T1000 (cell line): Measurements from ENCODE around the gene RNF44.
"Not testable (repeated sequence)": the region's sequence is repeated elsewhere in the genome, so short reads cannot be mapped to it uniquely, and the experiment has no call there.

Experiments
- DNase-seq: peaks from one replicate; lab custom pipeline; 2025; ENCODE audit warnings: mixed read lengths; lab: John Stamatoyannopoulos, UW

Gene RNF44

DNA sequence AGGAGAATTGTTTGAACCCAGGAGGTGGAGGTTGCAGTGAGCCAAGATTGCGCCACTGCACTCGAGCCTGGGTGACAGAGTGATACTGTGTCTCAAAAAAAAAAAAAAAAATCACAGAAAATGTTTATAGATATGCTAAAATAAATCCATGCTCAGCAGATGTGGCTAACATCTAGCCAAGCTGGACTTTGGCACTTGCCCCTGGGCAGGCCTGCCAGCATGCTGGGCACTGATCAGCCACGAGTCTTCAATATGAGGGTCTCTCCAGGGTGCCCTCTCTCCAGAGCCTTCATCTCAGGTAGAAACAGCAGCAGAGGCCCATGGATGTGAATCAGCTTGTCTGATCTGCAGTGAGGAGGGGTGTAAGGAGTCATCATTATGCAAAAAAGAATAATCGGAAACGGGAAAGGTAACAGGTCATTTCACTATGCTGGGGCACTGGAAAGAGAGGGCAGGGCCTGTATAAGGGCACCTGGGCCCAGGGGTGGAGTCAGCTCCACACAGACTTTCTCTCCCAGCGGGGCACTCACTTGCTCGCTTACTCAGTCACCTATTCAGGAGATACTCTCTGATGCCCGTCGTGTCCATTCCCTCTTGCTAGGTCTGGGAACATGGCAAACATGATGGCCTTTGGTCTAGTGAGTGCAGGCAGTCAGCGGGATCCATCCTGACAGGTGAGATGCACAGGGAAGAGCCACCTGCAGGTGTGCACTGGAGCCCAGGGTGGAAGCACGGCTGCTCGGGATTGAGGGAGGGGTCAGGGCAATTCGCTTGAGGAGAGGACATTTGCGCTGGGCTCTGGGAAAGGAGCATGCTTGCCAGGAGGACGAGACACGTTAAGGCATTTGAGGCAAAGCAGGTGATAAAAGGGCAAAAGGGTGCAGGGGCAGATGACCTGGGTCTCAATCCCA is 17.1 kb downstream of the RNF44 start:
- no peak for DNase-seq

DNA sequence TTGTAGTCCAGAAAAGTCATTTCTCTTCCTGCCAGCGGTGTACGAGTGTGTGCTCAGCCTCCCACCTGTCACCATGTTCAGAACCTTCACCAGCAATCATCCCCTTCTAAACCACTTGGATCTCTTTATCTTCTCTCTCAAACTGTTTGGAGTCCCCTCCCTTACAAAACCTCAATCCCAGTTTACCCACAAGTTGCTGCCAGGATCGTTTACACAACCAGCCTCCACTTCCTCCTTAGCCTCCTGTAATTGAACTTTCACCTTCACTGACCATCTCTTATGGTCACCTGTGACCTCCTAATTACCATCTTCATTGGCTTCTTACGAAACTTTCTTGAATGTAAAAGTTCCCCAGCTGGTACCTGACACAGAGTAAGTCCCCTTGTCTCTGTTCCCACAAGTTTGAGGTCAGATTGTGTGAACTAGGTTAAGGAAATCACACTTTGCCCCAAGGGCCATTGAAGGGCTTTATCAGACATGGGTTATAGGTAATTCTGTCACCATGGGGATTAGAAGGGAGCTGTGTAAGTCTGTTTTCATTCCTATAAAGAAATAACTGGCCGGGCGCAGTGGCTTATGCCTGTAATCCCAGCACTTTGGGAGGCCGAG is 20.0 kb downstream of the RNF44 start:
- DNase-seq, result no peak

- DNase-seq, result no peak
Measured at GRCh38 chr5:176515396-176515795, 21.8 kb downstream of the RNF44 start.

DNA sequence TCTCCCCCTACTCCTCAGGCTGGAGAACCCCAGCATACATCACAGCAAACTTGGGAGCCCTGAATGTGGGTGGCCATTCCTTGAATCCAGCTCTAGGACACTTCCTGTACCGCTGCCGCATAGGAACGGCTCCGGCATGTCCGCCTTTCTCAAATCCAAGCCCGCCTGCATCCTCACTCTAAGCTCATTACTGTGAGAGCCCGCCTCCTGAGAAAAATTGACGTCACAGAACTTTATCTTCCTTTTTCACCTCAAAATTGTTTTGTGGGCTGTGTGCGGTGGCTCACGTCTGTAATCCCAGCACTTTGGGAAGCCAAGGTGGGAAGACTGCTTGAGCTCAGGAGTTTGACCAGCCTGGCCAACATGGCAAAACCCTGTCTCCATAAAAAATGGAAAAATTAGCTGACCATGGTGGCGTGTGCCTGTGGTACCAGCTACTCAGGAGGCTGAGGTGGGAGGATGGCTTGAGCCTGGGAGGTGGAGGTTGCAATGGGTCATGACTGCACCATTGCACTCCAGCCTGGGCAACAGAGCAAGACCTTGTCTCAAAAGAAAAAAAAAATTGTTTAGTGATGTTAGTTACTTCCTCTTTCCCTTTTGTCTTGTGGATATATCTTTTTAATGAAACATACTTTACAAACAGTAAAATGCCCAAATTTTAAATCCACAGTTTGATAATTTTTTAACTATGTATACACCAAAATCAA is 22.8 kb downstream of the RNF44 start:
- no peak for DNase-seq

DNA sequence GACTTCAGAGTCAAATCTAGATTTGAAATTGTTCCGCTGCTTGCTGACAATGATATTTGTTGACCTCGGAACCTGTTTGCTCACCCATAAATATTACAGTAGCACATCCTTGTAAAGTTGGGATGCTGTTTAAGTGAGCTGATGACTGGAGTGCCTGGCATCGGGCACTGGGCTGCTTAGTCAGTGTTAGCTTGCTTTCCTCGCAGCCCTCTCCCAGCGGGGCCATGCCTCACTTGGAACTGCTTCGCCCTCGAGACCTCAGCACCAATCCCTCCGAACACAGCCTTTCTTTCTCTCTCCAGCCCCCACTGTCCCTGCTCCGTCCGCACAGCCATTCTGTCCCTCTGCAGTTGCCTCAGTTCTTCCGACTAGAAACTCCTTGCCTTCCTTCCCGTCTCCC is 23.4 kb downstream of the RNF44 start:
- DNase-seq, result no peak

- DNase-seq, result no peak
Measured at GRCh38 chr5:176508603-176509002, 28.6 kb downstream of the RNF44 start.

GRCh38 chr5:176507911-176508310 is 29.3 kb downstream of the RNF44 start:
- DNase-seq, result no peak

GRCh38 chr5:176503496-176503895 is 33.7 kb downstream of the RNF44 start:
- no peak for DNase-seq

DNA sequence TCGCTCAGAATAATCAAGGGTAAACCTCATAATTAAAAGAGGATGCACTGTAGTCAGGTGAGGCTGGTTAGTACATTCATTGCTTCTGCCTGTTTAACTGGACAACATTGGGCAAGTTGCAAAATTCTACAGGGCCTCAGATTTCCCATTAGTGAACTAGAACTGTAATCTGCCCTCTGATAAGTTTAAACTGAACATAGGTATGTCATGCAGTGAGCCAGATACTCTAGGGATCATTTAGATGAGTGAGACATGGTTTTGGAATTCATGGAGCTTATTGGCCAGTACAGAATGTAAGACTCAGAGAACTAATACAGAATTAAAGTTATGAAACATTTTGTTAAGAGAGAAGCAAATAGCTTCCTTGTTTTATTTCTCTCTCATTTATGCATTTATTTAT is 35.9 kb downstream of the RNF44 start:
- DNase-seq, result no peak

- DNase-seq, result no peak
Measured at GRCh38 chr5:176500511-176500910, 36.7 kb downstream of the RNF44 start.

DNA sequence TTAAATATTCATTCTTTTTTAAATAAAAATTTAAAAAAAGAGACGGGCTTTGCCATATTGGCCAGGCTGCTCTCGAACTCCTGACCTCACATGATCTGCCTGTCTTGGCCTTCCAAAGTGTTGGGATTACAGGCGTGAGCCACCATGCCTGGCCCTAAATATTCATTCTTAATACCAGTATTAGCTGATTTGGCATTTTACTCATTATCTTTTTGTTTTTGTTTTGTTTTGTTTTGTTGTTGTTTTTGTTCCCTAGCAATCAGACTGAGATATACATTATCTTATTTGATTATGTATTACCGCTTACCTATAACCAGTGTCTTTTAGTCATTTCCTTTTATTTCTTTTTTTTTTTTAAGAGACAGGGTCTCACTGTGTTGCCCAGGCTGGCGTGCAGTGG is 37.9 kb downstream of the RNF44 start:
- no peak for DNase-seq

DNA sequence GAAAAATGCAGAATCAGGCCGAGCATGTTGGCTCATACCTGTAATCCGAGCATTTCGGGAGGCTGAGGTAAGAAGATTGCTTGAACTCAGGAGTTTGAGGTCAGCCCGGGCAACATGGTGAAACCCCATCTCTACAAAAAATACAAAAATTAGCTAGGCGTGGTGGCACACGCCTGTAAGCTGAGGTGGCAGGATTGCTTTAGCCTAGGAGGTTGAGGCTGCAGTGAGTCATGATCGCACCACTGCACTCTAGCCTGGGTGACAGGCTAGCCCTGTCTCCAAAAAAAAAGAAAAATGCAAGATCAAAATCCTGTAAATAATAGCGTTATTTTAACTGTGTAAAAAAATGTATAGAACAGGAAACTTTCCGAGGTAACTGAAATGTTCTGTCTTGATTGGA is 39.4 kb downstream of the RNF44 start:
- DNase-seq, result no peak

DNA sequence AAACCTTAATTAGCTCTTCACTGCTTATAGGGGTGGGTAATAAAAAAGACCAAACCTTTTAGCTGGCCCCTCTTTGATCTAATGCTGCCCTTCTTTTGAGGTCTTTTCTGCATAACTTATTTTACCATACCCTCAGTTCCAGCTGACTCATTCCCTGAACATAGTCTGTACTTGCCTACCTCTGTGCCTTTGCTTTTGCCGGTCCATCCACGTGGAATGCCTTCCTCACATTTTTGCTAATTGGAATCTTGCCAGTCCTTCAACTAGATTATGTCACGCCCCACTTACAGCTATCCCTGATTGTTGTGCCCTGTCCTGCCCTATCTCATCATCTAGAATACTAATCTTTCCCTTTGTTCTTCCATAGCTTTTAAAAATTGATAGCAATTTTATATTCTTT is 44.8 kb downstream of the RNF44 start:
- no peak for DNase-seq

DNA sequence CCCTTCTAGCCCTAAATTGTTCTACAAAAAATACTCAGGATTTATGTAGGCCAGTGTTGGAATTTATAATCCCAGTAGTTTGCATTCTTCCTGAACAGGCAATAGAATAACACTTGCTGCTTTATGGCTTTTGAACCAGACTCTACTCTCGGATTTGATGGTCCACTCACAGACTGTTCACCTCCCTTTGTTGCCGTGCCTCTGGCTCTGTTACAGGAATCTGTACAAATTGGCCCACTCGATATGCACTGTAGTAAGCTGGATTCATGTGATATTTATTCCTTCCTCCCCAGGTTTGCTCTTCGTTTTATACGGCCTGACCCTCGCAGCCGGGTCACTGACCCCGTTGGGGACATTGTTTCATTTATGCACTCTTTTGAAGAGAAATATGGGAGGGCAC is 45.3 kb downstream of the RNF44 start:
- DNase-seq, result no peak

DNA sequence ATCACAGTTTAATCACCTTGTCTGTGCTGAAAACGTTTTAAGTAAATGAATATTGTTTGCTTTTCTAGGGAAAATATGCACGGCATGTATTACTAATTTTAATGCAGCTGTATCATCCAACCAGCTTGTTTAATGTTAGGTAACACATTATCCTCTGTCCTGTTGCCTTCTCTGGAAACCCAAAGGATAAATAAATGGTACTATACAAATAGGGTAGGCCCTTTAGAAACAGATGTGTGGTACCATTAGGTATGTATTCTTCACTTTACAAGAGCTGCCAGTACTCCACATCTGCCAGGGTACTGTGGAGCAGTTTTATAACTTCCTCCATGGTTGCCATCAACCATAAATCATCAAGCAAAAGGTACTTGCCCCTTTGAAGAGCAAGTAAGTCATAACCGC is 46.1 kb downstream of the RNF44 start:
- DNase-seq, result no peak

DNA sequence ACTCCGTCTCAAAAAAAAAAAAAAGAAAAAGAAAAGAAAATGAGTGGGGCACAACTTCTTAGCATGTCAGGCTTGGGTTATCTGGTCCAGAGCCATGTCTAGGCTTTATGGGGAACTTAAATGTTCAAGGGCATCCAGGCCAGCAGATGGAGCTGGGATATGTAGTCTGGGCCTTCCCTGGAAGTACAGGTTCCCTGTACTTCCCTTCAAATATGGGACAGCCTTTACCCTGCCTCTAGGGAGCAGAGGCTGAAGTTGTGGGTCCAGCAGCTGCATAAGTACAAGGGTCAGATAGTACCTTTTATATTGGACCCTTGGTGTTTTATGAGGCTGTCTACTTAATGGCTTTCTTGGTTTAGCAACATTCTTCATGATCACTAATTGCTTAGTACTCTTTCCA is 46.9 kb downstream of the RNF44 start:
- DNase-seq, result no peak

GRCh38 chr5:176489077-176489476 is 48.1 kb downstream of the RNF44 start:
- DNase-seq, result no peak

- not testable (repeated sequence) for DNase-seq
Measured at GRCh38 chr5:176487160-176487559, 50.0 kb downstream of the RNF44 start.

DNA sequence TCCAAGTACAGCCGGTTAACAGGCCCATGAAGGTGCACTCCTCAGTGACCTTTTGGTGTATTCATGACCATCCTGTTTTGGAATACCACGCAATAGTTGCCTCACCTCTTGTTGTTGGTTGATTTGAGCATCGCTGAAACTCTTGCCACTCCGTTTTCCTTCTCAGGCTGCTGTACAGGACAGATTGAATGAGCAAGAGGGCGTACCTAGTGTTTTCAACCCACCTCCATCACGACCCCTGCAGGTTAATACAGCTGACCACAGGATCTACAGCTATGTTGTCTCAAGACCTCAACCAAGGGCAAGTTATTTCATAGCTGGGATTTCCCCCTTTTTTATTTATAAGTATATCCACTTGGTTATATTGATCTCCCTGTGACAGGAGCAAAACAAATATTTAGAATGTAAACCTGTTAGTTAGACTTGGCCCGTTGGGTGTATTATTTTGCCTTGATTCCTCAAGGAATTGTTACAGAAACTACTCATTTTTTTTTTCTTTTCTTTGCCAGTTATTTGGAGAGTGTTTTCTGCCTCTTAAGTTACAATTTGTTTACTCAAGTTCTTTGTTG is 50.9 kb downstream of the RNF44 start:
- no peak for DNase-seq

DNA sequence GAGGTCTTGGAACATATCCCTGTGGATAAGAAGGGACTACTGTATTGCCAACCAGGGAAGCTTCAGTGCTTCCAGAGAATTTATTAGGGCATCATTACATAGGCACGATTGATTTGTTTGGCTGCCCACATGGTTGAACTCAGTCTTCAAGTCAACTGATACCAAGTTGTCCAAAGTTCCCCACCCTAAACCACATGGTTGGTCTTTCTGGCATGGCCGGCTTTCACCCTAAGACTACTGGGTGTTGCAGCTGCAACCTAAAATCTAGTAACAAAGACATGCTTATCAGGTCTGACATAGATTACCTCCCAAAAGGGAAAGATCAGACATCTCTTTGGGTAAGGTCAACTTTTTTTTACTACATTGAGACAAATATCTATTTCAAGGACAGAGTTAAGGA is 52.0 kb downstream of the RNF44 start:
- no peak for DNase-seq

DNA sequence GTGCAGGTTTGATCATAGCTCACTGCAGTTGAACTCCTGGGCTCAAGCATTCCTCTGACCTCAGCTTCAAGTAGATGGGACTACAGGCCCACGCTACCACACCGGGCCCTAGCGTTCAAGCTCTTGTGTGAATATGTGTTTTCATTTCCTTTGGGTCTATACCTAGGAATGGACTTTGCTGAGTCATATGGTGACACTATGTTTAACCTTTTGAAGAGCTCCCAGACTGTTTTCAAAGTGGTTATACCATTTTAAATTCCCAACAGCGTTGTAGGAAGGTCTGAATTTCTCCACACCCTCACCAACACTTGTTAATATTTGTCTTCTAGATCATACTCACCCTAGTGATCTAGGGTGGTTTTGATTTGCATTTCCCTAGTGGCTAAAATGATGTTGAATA is 55.5 kb downstream of the RNF44 start:
- DNase-seq, result no peak
